Nephron (organoid): Measurements from ENCODE around the gene CDK8.

Experiments used
- H3K27ac Mint-ChIP-seq, 3 experiments: 2 replicates each; pipeline ENCODE4 v1.8.0; 2020; ENCODE audit warnings: mixed read lengths in 3 of 3, mild to moderate bottlenecking in 2 of 3, moderate library complexity in 1 of 3
- H3K27me3 Mint-ChIP-seq: 2 replicates; pipeline ENCODE4 v1.8.0; 2021; ENCODE audit warnings: low read depth, mild to moderate bottlenecking, moderate library complexity, mixed read lengths
- H3K36me3 Mint-ChIP-seq: 2 replicates; pipeline ENCODE4 v1.8.0; 2020; ENCODE audit warnings: low read depth, mixed read lengths
- H3K4me1 Mint-ChIP-seq: 2 replicates; pipeline ENCODE4 v1.8.0; 2020; ENCODE audit warnings: mixed read lengths
- H3K4me3 Mint-ChIP-seq, 3 experiments: 2 replicates each; pipeline ENCODE4 v1.8.0; 2020; ENCODE audit warnings: mild to moderate bottlenecking in 3 of 3, mixed read lengths in 3 of 3, moderate library complexity in 2 of 3
- H3K9me3 Mint-ChIP-seq: 2 replicates; pipeline ENCODE4 v1.8.0; 2020; ENCODE audit warnings: mixed read lengths
- CTCF ChIP-seq, 3 experiments: fragments of 200-600 bp; sonication (generic); IDR thresholded peaks; one replicate each; pipeline ENCODE4 v1.5.0; 2021; ENCODE audit warnings: antibody characterized with exemption in 3 of 3; ENCODE audit not compliant: unreplicated experiment in 3 of 3

CDK8 gene

GRCh38 chr13:26370553-26370952 lies 116.6 kb downstream of the CDK8 start:
- Mint-ChIP-seq H3K27me3 (no peaks in the 10 kb centered on the region), H3K4me1 (no peaks in the 10 kb centered on the region), H3K27ac (no peak overlapping the region), H3K4me3 (no peak overlapping the region), H3K9me3 (no peaks in the 10 kb centered on the region), H3K36me3 (no peaks in the 10 kb centered on the region)
- TF ChIP-seq CTCF (IDR thresholded peaks at IDR 0.05; ENCODE audit: unreplicated experiment in 3 of 3): no peak

GRCh38 chr13:26372747-26373146 lies 118.8 kb downstream of the CDK8 start:
- no peak overlapping the region for H3K27ac Mint-ChIP-seq
- no peaks in the 10 kb centered on the region for H3K27me3 Mint-ChIP-seq
- no peaks in the 10 kb centered on the region for H3K9me3 Mint-ChIP-seq
- no peaks in the 10 kb centered on the region for H3K4me1 Mint-ChIP-seq
- TF ChIP-seq CTCF (IDR thresholded peaks at IDR 0.05; ENCODE audit: unreplicated experiment in 3 of 3): no peak
- no peak overlapping the region for H3K4me3 Mint-ChIP-seq
- no peaks in the 10 kb centered on the region for H3K36me3 Mint-ChIP-seq

DNA sequence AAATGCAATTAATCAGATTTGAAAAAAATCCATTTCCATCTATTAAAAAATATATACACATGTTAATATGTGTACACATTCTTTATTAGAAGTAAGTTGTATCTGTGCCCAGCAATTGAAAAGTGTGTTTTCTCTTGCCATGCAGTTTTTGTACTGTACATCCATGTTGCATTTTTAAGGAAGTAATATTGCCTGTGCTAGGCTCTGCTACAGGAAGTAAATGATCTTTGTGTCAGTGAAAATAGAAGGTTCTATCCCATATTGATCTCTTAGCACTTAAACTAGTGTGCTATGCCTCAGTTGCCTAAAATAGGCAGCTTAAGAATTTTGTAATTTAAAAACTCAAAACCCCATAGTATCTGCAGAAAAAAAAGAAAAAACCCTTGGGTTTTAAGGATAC lies 122.5 kb downstream of the CDK8 start:
- Mint-ChIP-seq H3K36me3 (no peaks in the 10 kb centered on the region), H3K4me1 (no peaks in the 10 kb centered on the region), H3K27me3 (no peaks in the 10 kb centered on the region), H3K27ac (no peak overlapping the region), H3K4me3 (no peak overlapping the region), H3K9me3 (no peaks in the 10 kb centered on the region)
- TF ChIP-seq CTCF (IDR thresholded peaks at IDR 0.05; ENCODE audit: unreplicated experiment in 3 of 3): no peak

DNA sequence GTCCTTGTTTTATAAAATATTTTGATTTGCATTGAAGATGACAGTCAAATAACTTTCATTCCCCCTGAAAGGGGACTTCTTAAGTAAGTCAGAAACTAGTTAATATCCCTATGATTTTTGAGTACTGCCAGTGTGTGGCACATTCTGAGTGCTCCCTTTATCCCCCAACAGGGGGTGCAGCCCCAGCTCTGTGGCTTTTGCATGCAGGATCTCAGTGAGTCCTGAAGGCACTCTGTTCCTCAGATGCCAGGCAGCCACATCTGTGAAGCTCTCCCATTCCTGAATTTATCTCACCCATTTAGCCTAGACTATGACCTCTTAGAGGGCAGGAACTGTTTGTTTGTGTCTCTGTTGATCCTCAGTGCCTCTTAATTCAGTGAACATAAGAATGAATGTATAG lies 123.1 kb downstream of the CDK8 start:
- H3K9me3 Mint-ChIP-seq: no peaks in the 10 kb centered on the region
- no peaks in the 10 kb centered on the region for H3K27me3 Mint-ChIP-seq
- H3K36me3 Mint-ChIP-seq: no peaks in the 10 kb centered on the region
- H3K4me3 Mint-ChIP-seq: no peak overlapping the region
- peak in 1 of 3 experiments; percentile 24 for TF ChIP-seq CTCF (IDR thresholded peaks at IDR 0.05; ENCODE audit: unreplicated experiment in 3 of 3)
- no peaks in the 10 kb centered on the region for H3K4me1 Mint-ChIP-seq
- H3K27ac Mint-ChIP-seq: no peak overlapping the region

GRCh38 chr13:26378116-26378515 lies 124.2 kb downstream of the CDK8 start:
- Mint-ChIP-seq H3K27me3 (no peaks in the 10 kb centered on the region), H3K4me3 (no peak overlapping the region), H3K9me3 (no peaks in the 10 kb centered on the region)

More at GRCh38 chr13:26378116-26378515, 124.2 kb downstream of the CDK8 start:
- TF ChIP-seq CTCF (IDR thresholded peaks at IDR 0.05; ENCODE audit: unreplicated experiment in 3 of 3): no peak
- peaks cover 3% of the 10 kb centered on the region for H3K36me3 Mint-ChIP-seq
- H3K27ac Mint-ChIP-seq: no peak overlapping the region
- H3K4me1 Mint-ChIP-seq: no peaks in the 10 kb centered on the region
